ENCODE measurements around the gene PGM1.
"Not testable (repeated sequence)": the region's sequence is repeated elsewhere in the genome, so short reads cannot be mapped to it uniquely, and the experiment has no call there.

Gene PGM1

GRCh38 chr1:63569640-63570316 lies 23.4 kb upstream of the PGM1 start:
- DNase-seq: no peak
- Histone ChIP-seq H3K36me3 (ENCODE audit: control insufficient read depth, insufficient read depth, low read length) (no peaks in the 10 kb centered on the region), H3K4me1 (ENCODE audit: control insufficient read depth, insufficient read depth, low read length, poor library complexity, severe bottlenecking) (no peaks in the 10 kb centered on the region), H3K27ac (ENCODE audit: insufficient read depth, low read length, poor library complexity, severe bottlenecking) (no peak overlapping the region), H3K9me3 (ENCODE audit: control insufficient read depth, low read length) (no peaks in the 10 kb centered on the region), H3K4me3 (ENCODE audit: insufficient read depth, low read depth, low read length, poor library complexity, severe bottlenecking) (no peak overlapping the region), H3K27me3 (replicated peaks; ENCODE audit: control insufficient read depth, insufficient read depth, low read length, poor library complexity, severe bottlenecking) (no peaks in the 10 kb centered on the region)

GRCh38 chr1:63572686-63573085 lies 20.5 kb upstream of the PGM1 start:
- H3K9me3 ChIP-seq (ENCODE audit: control insufficient read depth, low read length); H3K4me1 ChIP-seq (ENCODE audit: control insufficient read depth, insufficient read depth, low read length, poor library complexity, severe bottlenecking); DNase-seq; H3K4me3 ChIP-seq (ENCODE audit: insufficient read depth, low read depth, low read length, poor library complexity, severe bottlenecking); H3K27ac ChIP-seq (ENCODE audit: insufficient read depth, low read length, poor library complexity, severe bottlenecking); H3K27me3 ChIP-seq (replicated peaks; ENCODE audit: control insufficient read depth, insufficient read depth, low read length, poor library complexity, severe bottlenecking); H3K36me3 ChIP-seq (ENCODE audit: control insufficient read depth, insufficient read depth, low read length): not testable (repeated sequence)

DNA sequence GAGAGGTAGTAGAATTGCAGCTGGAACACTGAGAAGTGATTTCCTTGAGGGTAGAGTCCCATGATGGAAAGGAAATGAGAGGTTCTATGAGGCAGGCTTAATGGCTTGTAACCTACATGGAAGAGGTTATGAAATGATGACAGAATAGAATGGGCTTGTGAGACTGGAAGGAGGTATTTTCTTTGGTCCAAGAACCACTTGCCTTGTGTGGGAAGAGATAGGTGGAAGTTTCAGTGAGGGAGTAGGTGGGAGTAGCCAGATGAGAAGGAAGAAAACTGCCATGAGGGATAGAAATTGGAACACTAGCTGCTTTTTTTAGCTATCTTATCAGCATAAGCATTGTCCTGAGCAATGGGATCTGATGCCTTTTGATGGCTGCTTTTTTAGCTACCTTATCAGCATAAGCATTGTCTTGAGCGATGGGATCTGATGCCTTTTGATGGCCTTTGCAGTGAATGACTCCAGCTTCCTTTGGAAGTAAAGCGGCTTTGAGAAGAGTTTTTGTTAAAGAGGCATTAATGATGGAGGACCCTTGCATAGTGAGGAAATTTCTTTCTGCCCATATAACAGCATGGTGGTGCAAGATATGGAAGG lies 18.9 kb upstream of the PGM1 start:
- not testable (repeated sequence) for H3K9me3 ChIP-seq (ENCODE audit: control insufficient read depth, low read length); H3K36me3 ChIP-seq (ENCODE audit: control insufficient read depth, insufficient read depth, low read length); DNase-seq; H3K4me1 ChIP-seq (ENCODE audit: control insufficient read depth, insufficient read depth, low read length, poor library complexity, severe bottlenecking); H3K4me3 ChIP-seq (ENCODE audit: insufficient read depth, low read depth, low read length, poor library complexity, severe bottlenecking); H3K27me3 ChIP-seq (replicated peaks; ENCODE audit: control insufficient read depth, insufficient read depth, low read length, poor library complexity, severe bottlenecking); H3K27ac ChIP-seq (ENCODE audit: insufficient read depth, low read length, poor library complexity, severe bottlenecking)

- Histone ChIP-seq H3K9me3 (ENCODE audit: control insufficient read depth, low read length) (no peaks in the 10 kb centered on the region), H3K4me3 (ENCODE audit: insufficient read depth, low read depth, low read length, poor library complexity, severe bottlenecking) (no peak overlapping the region), H3K36me3 (ENCODE audit: control insufficient read depth, insufficient read depth, low read length) (no peaks in the 10 kb centered on the region), H3K27me3 (replicated peaks; ENCODE audit: control insufficient read depth, insufficient read depth, low read length, poor library complexity, severe bottlenecking) (no peaks in the 10 kb centered on the region), H3K27ac (ENCODE audit: insufficient read depth, low read length, poor library complexity, severe bottlenecking) (no peak overlapping the region), H3K4me1 (ENCODE audit: control insufficient read depth, insufficient read depth, low read length, poor library complexity, severe bottlenecking) (no peaks in the 10 kb centered on the region)
- no peak for DNase-seq
Measured at GRCh38 chr1:63575340-63575826, 17.8 kb upstream of the PGM1 start.

DNA sequence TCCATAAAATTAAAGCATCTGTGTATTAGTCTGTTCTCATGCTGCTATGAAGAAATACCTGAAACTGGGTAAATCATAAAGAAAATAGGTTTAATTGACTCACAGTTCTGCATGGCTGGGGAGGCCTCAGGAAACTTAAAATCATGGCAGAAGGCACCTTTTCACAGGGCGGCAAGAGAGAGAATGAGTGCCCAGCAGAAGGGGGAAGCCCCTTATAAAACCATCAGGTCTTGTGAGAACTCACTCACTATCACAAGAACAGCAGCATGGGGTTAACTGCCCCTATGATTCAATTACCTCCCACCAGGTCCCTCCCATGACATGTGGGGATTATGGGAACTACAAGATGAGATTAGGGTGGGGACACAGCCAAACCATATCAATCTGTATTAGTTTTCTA lies 6.9 kb upstream of the PGM1 start:
- H3K4me3 ChIP-seq (ENCODE audit: insufficient read depth, low read depth, low read length, poor library complexity, severe bottlenecking); H3K36me3 ChIP-seq (ENCODE audit: control insufficient read depth, insufficient read depth, low read length); H3K27me3 ChIP-seq (replicated peaks; ENCODE audit: control insufficient read depth, insufficient read depth, low read length, poor library complexity, severe bottlenecking); DNase-seq; H3K27ac ChIP-seq (ENCODE audit: insufficient read depth, low read length, poor library complexity, severe bottlenecking); H3K4me1 ChIP-seq (ENCODE audit: control insufficient read depth, insufficient read depth, low read length, poor library complexity, severe bottlenecking); H3K9me3 ChIP-seq (ENCODE audit: control insufficient read depth, low read length): not testable (repeated sequence)

GRCh38 chr1:63590166-63590560 lies 3.0 kb upstream of the PGM1 start:
- H3K27me3 ChIP-seq (replicated peaks; ENCODE audit: control insufficient read depth, insufficient read depth, low read length, poor library complexity, severe bottlenecking): no peaks in the 10 kb centered on the region
- no peak for DNase-seq

GRCh38 chr1:63592536-63593302 lies 492 bp upstream of the PGM1 start:
- Histone ChIP-seq H3K27ac (ENCODE audit: insufficient read depth, low read length, poor library complexity, severe bottlenecking) (peak overlapping the region; percentile 87), H3K4me1 (ENCODE audit: control insufficient read depth, insufficient read depth, low read length, poor library complexity, severe bottlenecking) (no peaks in the 10 kb centered on the region), H3K4me3 (ENCODE audit: insufficient read depth, low read depth, low read length, poor library complexity, severe bottlenecking) (peak overlapping the region; percentile 97), H3K9me3 (ENCODE audit: control insufficient read depth, low read length) (no peaks in the 10 kb centered on the region), H3K36me3 (ENCODE audit: control insufficient read depth, insufficient read depth, low read length) (no peaks in the 10 kb centered on the region), H3K27me3 (replicated peaks; ENCODE audit: control insufficient read depth, insufficient read depth, low read length, poor library complexity, severe bottlenecking) (no peaks in the 10 kb centered on the region)
- DNase-seq: no peak

More at GRCh38 chr1:63590166-63590560, 3.0 kb upstream of the PGM1 start:
- H3K4me3 ChIP-seq (ENCODE audit: insufficient read depth, low read depth, low read length, poor library complexity, severe bottlenecking): no peak overlapping the region
- no peak overlapping the region for H3K27ac ChIP-seq (ENCODE audit: insufficient read depth, low read length, poor library complexity, severe bottlenecking)
- H3K9me3 ChIP-seq (ENCODE audit: control insufficient read depth, low read length): no peaks in the 10 kb centered on the region
- H3K36me3 ChIP-seq (ENCODE audit: control insufficient read depth, insufficient read depth, low read length): no peaks in the 10 kb centered on the region
- H3K4me1 ChIP-seq (ENCODE audit: control insufficient read depth, insufficient read depth, low read length, poor library complexity, severe bottlenecking): no peaks in the 10 kb centered on the region

GRCh38 chr1:63593886-63594605 lies 835 bp downstream of the PGM1 start:
- Histone ChIP-seq H3K9me3 (ENCODE audit: control insufficient read depth, low read length) (no peaks in the 10 kb centered on the region), H3K27me3 (replicated peaks; ENCODE audit: control insufficient read depth, insufficient read depth, low read length, poor library complexity, severe bottlenecking) (no peaks in the 10 kb centered on the region), H3K27ac (ENCODE audit: insufficient read depth, low read length, poor library complexity, severe bottlenecking) (peak overlapping the region; percentile 87), H3K36me3 (ENCODE audit: control insufficient read depth, insufficient read depth, low read length) (no peaks in the 10 kb centered on the region), H3K4me1 (ENCODE audit: control insufficient read depth, insufficient read depth, low read length, poor library complexity, severe bottlenecking) (no peaks in the 10 kb centered on the region), H3K4me3 (ENCODE audit: insufficient read depth, low read depth, low read length, poor library complexity, severe bottlenecking) (peak overlapping the region; percentile 97)
- DNase-seq: peak; percentile 53 to 71 (median 67)

DNA sequence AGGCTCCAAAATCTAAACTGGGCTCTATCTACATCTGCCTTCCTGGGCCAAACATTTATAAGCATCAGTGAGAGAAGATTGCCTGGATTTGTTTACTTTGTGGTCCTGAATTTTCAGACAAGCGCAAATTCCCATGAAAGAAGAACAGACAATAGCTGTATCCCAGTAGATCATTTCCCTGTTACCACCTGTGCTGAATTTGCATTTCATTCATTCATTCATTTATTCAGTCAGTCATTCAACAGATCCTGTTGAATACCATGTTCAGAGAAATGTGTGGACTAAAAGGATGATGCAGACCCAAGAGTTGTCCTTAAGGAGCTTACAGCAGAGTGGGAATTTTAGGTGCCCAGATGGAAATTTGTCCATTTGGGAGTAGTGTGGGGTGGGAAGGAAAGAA lies 2.2 kb downstream of the PGM1 start:
- no peaks in the 10 kb centered on the region for H3K9me3 ChIP-seq (ENCODE audit: control insufficient read depth, low read length)
- H3K4me3 ChIP-seq (ENCODE audit: insufficient read depth, low read depth, low read length, poor library complexity, severe bottlenecking): no peak overlapping the region
- H3K4me1 ChIP-seq (ENCODE audit: control insufficient read depth, insufficient read depth, low read length, poor library complexity, severe bottlenecking): no peaks in the 10 kb centered on the region
- no peaks in the 10 kb centered on the region for H3K36me3 ChIP-seq (ENCODE audit: control insufficient read depth, insufficient read depth, low read length)
- no peaks in the 10 kb centered on the region for H3K27me3 ChIP-seq (replicated peaks; ENCODE audit: control insufficient read depth, insufficient read depth, low read length, poor library complexity, severe bottlenecking)
- H3K27ac ChIP-seq (ENCODE audit: insufficient read depth, low read length, poor library complexity, severe bottlenecking): no peak overlapping the region
- DNase-seq: no peak

All from effector memory CD4-positive, alpha-beta T cell (primary cell).